Choroid plexus epithelial cell (primary cell): ENCODE measurements around the gene OIT3.
"Not testable (repeated sequence)": the region's sequence is repeated elsewhere in the genome, so short reads cannot be mapped to it uniquely, and the experiment has no call there.

Source experiments
- DNase-seq: peaks from one replicate; pipeline ENCODE4 v3.0.0-alpha.2; 2010; ENCODE audit warnings: low read depth
- H3K4me3 ChIP-seq: 2 replicates; pipeline ENCODE4 v1.5.1; 2011; ENCODE audit warnings: low read depth, mild to moderate bottlenecking, control low read depth, low read length, moderate library complexity
- TF ChIP-seq, protein P1 (sequence below): conservative IDR thresholded peaks from 2 replicates; pipeline ENCODE4 v1.5.1; 2011; ENCODE audit warnings: low read depth, mild to moderate bottlenecking, control low read depth, inconsistent platforms, low read length, moderate library complexity

OIT3 gene

DNA sequence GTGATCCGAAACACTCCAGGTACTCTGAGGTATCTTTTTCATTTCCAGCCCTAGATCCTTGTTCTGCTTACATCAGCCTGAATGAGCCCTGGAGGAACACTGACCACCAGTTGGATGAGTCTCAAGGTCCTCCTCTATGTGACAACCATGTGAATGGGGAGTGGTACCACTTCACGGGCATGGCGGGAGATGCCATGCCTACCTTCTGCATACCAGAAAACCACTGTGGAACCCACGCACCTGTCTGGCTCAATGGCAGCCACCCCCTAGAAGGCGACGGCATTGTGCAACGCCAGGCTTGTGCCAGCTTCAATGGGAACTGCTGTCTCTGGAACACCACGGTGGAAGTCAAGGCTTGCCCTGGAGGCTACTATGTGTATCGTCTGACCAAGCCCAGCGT is 5.1 kb downstream of the OIT3 start:
- no peak overlapping the region for H3K4me3 ChIP-seq
- no peak for DNase-seq
- TF ChIP-seq, protein P1, sequence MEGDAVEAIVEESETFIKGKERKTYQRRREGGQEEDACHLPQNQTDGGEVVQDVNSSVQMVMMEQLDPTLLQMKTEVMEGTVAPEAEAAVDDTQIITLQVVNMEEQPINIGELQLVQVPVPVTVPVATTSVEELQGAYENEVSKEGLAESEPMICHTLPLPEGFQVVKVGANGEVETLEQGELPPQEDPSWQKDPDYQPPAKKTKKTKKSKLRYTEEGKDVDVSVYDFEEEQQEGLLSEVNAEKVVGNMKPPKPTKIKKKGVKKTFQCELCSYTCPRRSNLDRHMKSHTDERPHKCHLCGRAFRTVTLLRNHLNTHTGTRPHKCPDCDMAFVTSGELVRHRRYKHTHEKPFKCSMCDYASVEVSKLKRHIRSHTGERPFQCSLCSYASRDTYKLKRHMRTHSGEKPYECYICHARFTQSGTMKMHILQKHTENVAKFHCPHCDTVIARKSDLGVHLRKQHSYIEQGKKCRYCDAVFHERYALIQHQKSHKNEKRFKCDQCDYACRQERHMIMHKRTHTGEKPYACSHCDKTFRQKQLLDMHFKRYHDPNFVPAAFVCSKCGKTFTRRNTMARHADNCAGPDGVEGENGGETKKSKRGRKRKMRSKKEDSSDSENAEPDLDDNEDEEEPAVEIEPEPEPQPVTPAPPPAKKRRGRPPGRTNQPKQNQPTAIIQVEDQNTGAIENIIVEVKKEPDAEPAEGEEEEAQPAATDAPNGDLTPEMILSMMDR: no peak

DNA sequence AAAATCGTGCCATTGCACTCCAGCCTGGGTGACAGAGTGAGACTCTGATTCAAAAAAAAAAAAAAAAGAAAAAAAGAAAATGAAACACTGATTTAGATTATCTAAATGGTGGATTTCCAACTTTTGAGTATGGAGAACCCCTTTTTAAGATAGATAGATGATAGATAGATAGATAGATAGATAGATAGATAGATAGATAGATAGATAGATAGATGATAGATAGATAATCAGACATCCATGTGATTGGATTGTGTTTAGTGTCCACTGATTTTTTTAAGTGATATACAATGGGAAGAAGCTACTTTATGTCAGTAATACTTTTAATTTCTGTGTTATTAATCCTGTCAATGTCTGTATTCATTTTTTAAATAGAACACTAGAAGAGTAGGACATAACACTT is 6.0 kb downstream of the OIT3 start:
- TF ChIP-seq, protein P1: no peak
- no peak for DNase-seq
- no peak overlapping the region for H3K4me3 ChIP-seq

- H3K4me3 ChIP-seq, DNase-seq: not testable (repeated sequence)
Observed at GRCh38 chr10:72903941-72904446, 10.5 kb downstream of the OIT3 start.

DNA sequence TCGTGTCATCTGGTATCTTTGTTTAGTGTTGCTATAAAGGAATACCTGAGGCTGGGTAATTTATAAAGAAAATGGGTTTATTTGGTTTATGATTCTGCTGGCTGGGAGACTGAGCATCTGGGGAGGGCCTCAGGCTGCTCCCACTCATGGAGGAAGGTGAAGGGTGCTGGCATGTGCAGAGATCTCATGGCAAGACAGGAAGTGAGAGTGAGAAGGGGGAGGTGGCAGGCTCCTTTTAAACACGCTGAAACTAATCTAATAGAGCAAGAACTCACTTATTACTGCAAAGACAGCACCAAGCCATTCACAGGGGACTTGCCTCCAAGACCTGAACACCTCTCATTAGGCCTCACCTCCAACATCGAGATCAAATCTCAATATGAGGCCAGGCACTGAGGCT is 11.3 kb downstream of the OIT3 start:
- TF ChIP-seq, protein P1: no peak

GRCh38 chr10:72906446-72906845 is 12.9 kb downstream of the OIT3 start:
- H3K4me3 ChIP-seq: no peak overlapping the region
- DNase-seq: peak; percentile 21
- TF ChIP-seq, protein P1: no peak

More for the DNA sequence above, 11.3 kb downstream of the OIT3 start:
- H3K4me3 ChIP-seq: no peak overlapping the region
- no peak for DNase-seq

DNA sequence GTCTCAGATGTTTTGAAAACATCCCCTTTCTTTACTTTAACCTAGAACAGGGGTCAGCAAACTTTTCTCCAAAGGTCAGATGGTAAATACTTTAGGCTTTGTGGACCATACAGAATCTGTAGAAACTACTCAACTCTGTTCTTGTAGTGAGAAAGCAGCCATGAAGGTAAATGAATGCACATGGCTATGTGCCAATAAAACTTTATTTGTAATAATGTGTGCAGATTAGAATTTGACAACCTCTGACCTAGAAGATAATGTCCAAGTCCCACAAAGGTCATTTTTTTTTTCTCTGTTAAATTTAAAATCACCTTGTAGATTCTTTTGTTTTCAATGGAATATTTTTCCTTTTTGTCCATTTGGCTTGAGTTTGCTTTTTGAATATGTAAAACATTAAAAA is 17.2 kb downstream of the OIT3 start:
- no peak overlapping the region for H3K4me3 ChIP-seq
- TF ChIP-seq, protein P1: no peak
- DNase-seq: no peak

DNA sequence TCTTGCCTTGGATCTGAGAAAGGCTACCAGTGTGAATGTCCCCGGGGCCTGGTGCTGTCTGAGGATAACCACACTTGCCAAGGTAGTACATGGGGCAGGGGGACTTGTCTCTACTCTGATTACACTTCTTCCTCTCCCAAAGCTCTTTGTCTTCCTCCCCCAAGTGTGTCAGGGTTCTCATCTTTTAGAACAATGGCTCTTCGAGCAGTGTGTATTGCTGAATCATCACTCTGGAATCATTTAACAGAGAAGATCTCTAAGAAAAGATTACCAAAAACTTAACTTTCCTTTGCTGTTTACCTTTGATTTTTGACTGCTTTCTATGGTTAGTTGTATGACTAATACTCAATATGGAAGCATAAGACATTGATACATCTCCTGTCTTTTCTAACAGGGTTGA is 18.2 kb downstream of the OIT3 start:
- DNase-seq: no peak
- H3K4me3 ChIP-seq: no peak overlapping the region
- TF ChIP-seq, protein P1: no peak

DNA sequence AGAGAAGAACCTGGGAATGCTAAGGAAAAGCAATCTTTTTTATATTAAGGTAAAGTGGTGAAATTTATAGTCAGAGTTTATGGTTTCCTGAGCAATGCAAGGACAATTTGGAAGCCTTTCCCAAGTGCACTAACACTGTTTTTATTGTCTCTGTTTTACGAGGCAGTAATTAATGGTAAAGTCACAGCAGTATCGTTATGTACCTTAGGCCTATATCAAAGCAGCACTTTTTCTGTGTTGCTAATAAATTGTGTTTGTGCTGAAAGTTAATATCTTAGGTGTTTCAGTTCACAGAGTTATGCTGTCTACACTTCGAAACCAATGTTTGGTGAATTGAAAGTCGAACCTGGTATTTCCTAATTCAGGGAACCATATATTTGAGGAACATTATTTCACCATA is 19.2 kb downstream of the OIT3 start:
- DNase-seq: no peak
- H3K4me3 ChIP-seq: no peak overlapping the region
- TF ChIP-seq, protein P1: no peak
